Testis (tissue), 3 donors: ENCODE data around the gene SCN3A. TPM values are rescaled to one million over a fixed set of nuclear protein-coding genes. Genes with fewer than 3 reads are reported as not detected.

ENCODE experiments used
- DNase-seq: peaks from one replicate; pipeline ENCODE4 v3.0.0-alpha.2; 2019
- H3K27ac ChIP-seq, 2 donors: fragments of 200-600 bp; sonication (generic); one replicate each; pipeline ENCODE4 v1.5.1; 2019
- H3K27me3 ChIP-seq: fragments of 200-600 bp; sonication (generic); one replicate; pipeline ENCODE4 v1.5.1; 2019
- H3K36me3 ChIP-seq: fragments of 200-600 bp; sonication (generic); one replicate; pipeline ENCODE4 v1.5.1; 2017; ENCODE audit warnings: low read depth; ENCODE audit errors: missing control alignments
- H3K4me1 ChIP-seq: fragments of 200-600 bp; sonication (generic); one replicate; pipeline ENCODE4 v1.5.1; 2019
- H3K4me3 ChIP-seq, 2 donors: fragments of 200-600 bp; sonication (generic); one replicate each; pipeline ENCODE4 v1.5.1; 2017 to 2019
- H3K9me3 ChIP-seq: fragments of 200-600 bp; sonication (generic); one replicate; pipeline ENCODE4 v1.5.1; 2017
- CTCF ChIP-seq, 3 experiments: fragments of 450-650 bp in 2 of 3; fragments of 200-600 bp in 1 of 3; sonication (generic) in 1 of 3; IDR thresholded peaks; one replicate each; pipeline ENCODE4 v1.5.1; 2016 to 2019; ENCODE audit warnings: antibody characterized with exemption in 3 of 3, mild to moderate bottlenecking in 2 of 3, moderate library complexity in 1 of 3
- POLR2A ChIP-seq: fragments of 450-650 bp; IDR thresholded peaks from one replicate; pipeline ENCODE4 v1.6.1; 2017; ENCODE audit warnings: antibody characterized with exemption, mild to moderate bottlenecking, moderate library complexity
- WGBS, 2 donors: methylation state at CpG; one replicate each; pipeline ENCODE4 v1.1.5; 2018; 5-methylcytosine and 5-hydroxymethylcytosine counted together
- intact Hi-C: fragments of 100-400 bp; cut with DNase I; formaldehyde crosslinking; loops from one replicate; pipeline ENCODE4 v1.15.1; 2023; ENCODE audit warnings: low total_unique reads
- polyA plus RNA-seq: library from polyadenylated mRNA; stranded (reverse); fragments of 350-450 nt; fragmentation: Illumina TruSeq; extraction: RNeasy Lipid Tissue Mini Kit (QIAGEN cat#74804); gene quantifications from one replicate; pipeline ENCODE4 v1.2.3, GENCODE V29; 2014; ENCODE audit warnings: low read depth, low replicate concordance; ENCODE audit not compliant: insufficient read depth
- total RNA-seq, 2 donors: library from RNA; depleted of rRNA; stranded (reverse); fragments of >200 nt; gene quantifications; one replicate each; pipeline ENCODE4 v1.2.3, GENCODE V29; 2016

The SCN3A gene
- total and polyA plus RNA-seq, 3 donors from 2014 or later, result 3.7 to 6.9 (median 6.3) TPM

DNA sequence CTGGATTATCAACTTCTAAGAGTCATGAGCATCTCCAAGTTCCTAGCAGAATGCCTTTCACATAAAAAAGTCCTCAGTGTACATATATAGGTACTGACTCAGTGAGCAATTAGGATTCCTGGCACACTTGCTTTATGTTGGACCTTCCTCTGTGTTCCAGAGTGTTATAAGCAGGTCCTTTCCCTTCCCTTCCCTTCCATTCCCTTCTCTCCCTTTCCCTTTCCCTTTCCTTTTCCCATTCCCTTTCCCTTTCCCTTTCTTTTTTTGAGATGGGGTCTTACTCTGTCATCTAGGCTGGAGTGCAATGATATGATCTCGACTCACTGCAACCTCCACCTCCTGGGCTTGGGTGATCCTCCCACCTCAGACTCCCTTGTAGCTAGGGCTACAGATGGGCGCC, 48.7 kb downstream of the SCN3A start:
- no peak for DNase-seq
- no peaks in the 10 kb centered on the region for H3K27me3 ChIP-seq
- TF ChIP-seq POLR2A (no peak), CTCF (IDR thresholded peaks at IDR 0.05) (no peak)
- no peaks in the 10 kb centered on the region for H3K4me1 ChIP-seq
- no peak overlapping the region for H3K4me3 ChIP-seq
- H3K9me3 ChIP-seq, result no peaks in the 10 kb centered on the region
- 72 to 86% methylated on average over 2 of the region's 2 CpGs for WGBS, 2 donors
- H3K27ac ChIP-seq, result no peak overlapping the region
- intact Hi-C loops, result no loop called here
- no peaks in the 10 kb centered on the region for H3K36me3 ChIP-seq

- intact Hi-C loops, result no loop called here
- 95 to 98% methylated on average over 5 of the region's 5 CpGs for WGBS, 2 donors
- no peak for DNase-seq
- Histone ChIP-seq H3K4me3 (no peak overlapping the region), H3K36me3 (no peaks in the 10 kb centered on the region), H3K9me3 (no peaks in the 10 kb centered on the region), H3K27me3 (no peaks in the 10 kb centered on the region), H3K4me1 (no peaks in the 10 kb centered on the region), H3K27ac (no peak overlapping the region)
- TF ChIP-seq CTCF (IDR thresholded peaks at IDR 0.05) (no peak), POLR2A (no peak)
Measured at GRCh38 chr2:165149439-165149838, 54.4 kb downstream of the SCN3A start.

DNA sequence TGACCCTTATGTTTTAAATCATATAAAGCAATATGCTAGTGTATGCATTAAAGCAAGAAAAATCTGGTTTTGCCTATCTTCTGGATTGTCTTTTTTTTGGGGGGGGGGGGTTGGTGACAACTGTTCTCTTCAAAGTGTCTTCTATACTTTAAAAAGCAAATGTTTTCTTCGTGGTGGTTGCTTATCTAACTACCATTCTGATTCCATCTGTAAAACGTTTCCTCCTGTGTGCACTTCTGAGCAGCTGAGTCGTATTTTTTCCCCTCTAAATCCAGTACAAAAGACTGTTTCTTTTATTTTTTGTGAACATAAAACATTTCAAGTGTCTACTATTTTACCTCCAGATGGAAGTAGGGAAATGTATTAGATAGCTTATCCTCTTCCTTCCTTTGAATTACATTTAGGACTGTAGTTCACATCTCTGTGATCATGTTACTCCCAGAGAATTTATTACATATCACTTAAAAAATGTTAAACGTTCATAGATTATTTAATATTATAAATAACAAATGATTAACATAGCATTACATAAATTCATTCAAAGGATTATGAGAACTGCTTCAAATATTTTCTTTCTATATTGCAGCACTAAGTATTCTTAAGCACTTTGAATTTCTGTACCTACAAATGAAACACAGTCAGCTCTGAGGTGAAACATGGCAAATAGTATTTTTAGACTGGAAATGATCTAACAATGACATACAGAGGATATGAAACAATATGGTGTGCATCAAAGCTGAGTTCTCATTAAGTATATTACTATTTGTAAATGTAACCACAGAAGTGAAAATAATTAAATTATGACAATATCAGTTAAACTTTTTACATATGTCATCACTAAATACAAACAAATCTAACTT, 56.4 kb downstream of the SCN3A start:
- H3K9me3 ChIP-seq, result no peaks in the 10 kb centered on the region
- no peaks in the 10 kb centered on the region for H3K4me1 ChIP-seq
- TF ChIP-seq CTCF (IDR thresholded peaks at IDR 0.05) (no peak), POLR2A (no peak)
- H3K36me3 ChIP-seq, result no peaks in the 10 kb centered on the region
- no peaks in the 10 kb centered on the region for H3K27me3 ChIP-seq
- H3K4me3 ChIP-seq, result no peak overlapping the region
- no peak for DNase-seq
- no peak overlapping the region for H3K27ac ChIP-seq
- 32 to 36% methylated on average over 4 of the region's 4 CpGs for WGBS, 2 donors
- intact Hi-C loops, result no loop called here

- 94 to 96% methylated on average over 1 of the region's 1 CpG for WGBS, 2 donors
- intact Hi-C loops, result no loop called here
- TF ChIP-seq CTCF (IDR thresholded peaks at IDR 0.05) (no peak), POLR2A (no peak)
- Histone ChIP-seq H3K27ac (no peak overlapping the region), H3K4me3 (no peak overlapping the region), H3K27me3 (no peaks in the 10 kb centered on the region), H3K4me1 (no peaks in the 10 kb centered on the region), H3K9me3 (no peaks in the 10 kb centered on the region), H3K36me3 (no peaks in the 10 kb centered on the region)
- DNase-seq, result no peak
Measured at GRCh38 chr2:165144315-165144714, 59.5 kb downstream of the SCN3A start.
